Activated B cell treated with CpG ODN at 0.5 μM for 24 hours (primary cell): ENCODE data around the gene SERHL2. TPM values are rescaled to one million over a fixed set of nuclear protein-coding genes. Genes with fewer than 3 reads are reported as not detected.
"Not testable (repeated sequence)": the region's sequence is repeated elsewhere in the genome, so short reads cannot be mapped to it uniquely, and the experiment has no call there.

Source experiments
- ATAC-seq: fragments of 200-7000 bp; cut with Tn5 transposase; one replicate; pipeline ENCODE4 v1.10.0; 2021; ENCODE audit warnings: low read depth, mild to moderate bottlenecking, moderate library complexity
- CTCF ChIA-PET: fragments of 350-600 bp; sonication (Branson Sonifier 250); formaldehyde crosslinking; loops from one replicate; lab custom pipeline; 2021; ENCODE audit warnings: antibody characterized with exemption; lab: Charles Lee
- POLR2A ChIA-PET: fragments of 350-600 bp; sonication (Branson Sonifier 250); formaldehyde crosslinking; loops from one replicate; lab custom pipeline; 2021; ENCODE audit warnings: antibody characterized with exemption; lab: Charles Lee
- DNase-seq: peaks from one replicate; pipeline ENCODE4 v3.0.0; 2022
- H3K27ac Mint-ChIP-seq: one replicate; pipeline ENCODE4 v1.8.0; 2020; ENCODE audit warnings: mixed read lengths
- H3K27me3 Mint-ChIP-seq: one replicate; pipeline ENCODE4 v1.8.0; 2021; ENCODE audit warnings: mixed read lengths
- H3K36me3 Mint-ChIP-seq: one replicate; pipeline ENCODE4 v1.8.0; 2021; ENCODE audit warnings: low read depth, mixed read lengths
- H3K4me1 Mint-ChIP-seq: one replicate; pipeline ENCODE4 v1.8.0; 2021; ENCODE audit warnings: mixed read lengths
- H3K4me3 Mint-ChIP-seq: one replicate; pipeline ENCODE4 v1.8.0; 2020; ENCODE audit warnings: mild to moderate bottlenecking, mixed read lengths
- H3K9me3 Mint-ChIP-seq: one replicate; pipeline ENCODE4 v1.8.0; 2020; ENCODE audit warnings: mixed read lengths
- CTCF ChIP-seq: fragments of 200-600 bp; IDR thresholded peaks from one replicate; pipeline ENCODE4 v1.8.0; 2022; ENCODE audit warnings: antibody characterized with exemption, mild to moderate bottlenecking
- intact Hi-C: fragments of 100-400 bp; cut with micrococcal nuclease; formaldehyde crosslinking; loops from one replicate; pipeline ENCODE4 v1.15.1; 2024
- total RNA-seq: library from RNA; stranded (reverse); gene quantifications from 2 replicates; pipeline ENCODE4 v1.2.3, GENCODE V29; 2022

SERHL2 gene
- total RNA-seq, 1 donor from 2014 or later = 1.7 TPM

GRCh38 chr22:42522546-42522945 is 31.2 kb upstream of the SERHL2 start:
- ChIA-PET POLR2A (interaction anchor here (0.8 kb wide), 1 partner anchor 49 kb away, joined by 4 read pairs; no protein-coding TSS in a partner anchor), CTCF (no interaction called here)
- intact Hi-C loops = no loop called here
- DNase-seq (no peak), ATAC-seq (no peak)
- H3K4me1 Mint-ChIP-seq = peaks cover 18% of the 10 kb centered on the region
- H3K36me3 Mint-ChIP-seq = peaks cover 11% of the 10 kb centered on the region
- TF ChIP-seq CTCF = no peak
- H3K27ac Mint-ChIP-seq = no peak overlapping the region
- H3K4me3 Mint-ChIP-seq = no peak overlapping the region
- no peaks in the 10 kb centered on the region for H3K9me3 Mint-ChIP-seq
- no peaks in the 10 kb centered on the region for H3K27me3 Mint-ChIP-seq

GRCh38 chr22:42528591-42529307 is 25.0 kb upstream of the SERHL2 start:
- Mint-ChIP-seq H3K36me3 (no peaks in the 10 kb centered on the region), H3K9me3 (no peaks in the 10 kb centered on the region), H3K4me3 (peak overlapping the region; percentile 9), H3K27me3 (no peaks in the 10 kb centered on the region), H3K27ac (peak overlapping the region; percentile 47), H3K4me1 (peaks cover 27% of the 10 kb centered on the region)
- intact Hi-C loops = no loop called here
- DNase-seq = no peak
- TF ChIP-seq CTCF = no peak
- peak; percentile 35 for ATAC-seq
- CTCF ChIA-PET = no interaction called here
- POLR2A ChIA-PET = interaction anchor here (1.2 kb wide), 1 partner anchor 18 kb away, joined by 7 read pairs; no protein-coding TSS in a partner anchor

GRCh38 chr22:42529435-42529834 is 24.3 kb upstream of the SERHL2 start:
- H3K9me3 Mint-ChIP-seq, H3K36me3 Mint-ChIP-seq, CTCF ChIA-PET, ATAC-seq, intact Hi-C loops, H3K4me3 Mint-ChIP-seq, H3K27me3 Mint-ChIP-seq, DNase-seq: not testable (repeated sequence)
- Mint-ChIP-seq H3K27ac (peak overlapping the region; percentile 47), H3K4me1 (peaks cover 32% of the 10 kb centered on the region)
- POLR2A ChIA-PET = interaction anchor here (1.2 kb wide), 1 partner anchor 18 kb away, joined by 7 read pairs; no protein-coding TSS in a partner anchor

GRCh38 chr22:42531401-42532084 is 22.2 kb upstream of the SERHL2 start:
- H3K4me3 Mint-ChIP-seq = not testable (repeated sequence)

GRCh38 chr22:42533638-42533977 is 20.1 kb upstream of the SERHL2 start:
- DNase-seq = no peak

More at GRCh38 chr22:42531401-42532084, 22.2 kb upstream of the SERHL2 start:
- not testable (repeated sequence) for ATAC-seq, H3K36me3 Mint-ChIP-seq, DNase-seq, H3K27me3 Mint-ChIP-seq, H3K9me3 Mint-ChIP-seq
- POLR2A ChIA-PET = interaction anchor here (0.6 to 3.2 kb wide), 4 partner anchors 14 to 328 kb away, joined by 3 to 24 read pairs (median 4); no protein-coding TSS in a partner anchor
- intact Hi-C loops = loop anchor here (2.0 to 10.0 kb wide), 3 partner anchors 13 to 556 kb away; partner anchors contain the start of genes RRP7A and TTLL1
- Mint-ChIP-seq H3K27ac (peak overlapping the region; percentile 71), H3K4me1 (peaks cover 48% of the 10 kb centered on the region)
- CTCF ChIA-PET = interaction anchor here (0.7 to 1.2 kb wide), 2 partner anchors 14 to 21 kb away, joined by 3 read pairs; no protein-coding TSS in a partner anchor

GRCh38 chr22:42535082-42535731 is 18.5 kb upstream of the SERHL2 start:
- H3K4me3 Mint-ChIP-seq = not testable (repeated sequence)

More at GRCh38 chr22:42533638-42533977, 20.1 kb upstream of the SERHL2 start:
- Mint-ChIP-seq H3K27ac (peak overlapping the region; percentile 94), H3K36me3 (no peaks in the 10 kb centered on the region), H3K27me3 (no peaks in the 10 kb centered on the region), H3K4me3 (peak overlapping the region; percentile 81), H3K9me3 (no peaks in the 10 kb centered on the region), H3K4me1 (peaks cover 66% of the 10 kb centered on the region)
- TF ChIP-seq CTCF = no peak
- ChIA-PET POLR2A (interaction anchor here (0.6 to 3.2 kb wide), 10 partner anchors 12 to 758 kb away, joined by 4 to 24 read pairs (median 8); partner anchors contain the start of genes POLDIP3 and SERHL2), CTCF (interaction anchor here (0.6 to 2.1 kb wide), 4 partner anchors 14 to 334 kb away, joined by 3 to 8 read pairs (median 5); no protein-coding TSS in a partner anchor)
- intact Hi-C loops = loop anchor here (1.0 to 10.0 kb wide), 6 partner anchors 15 to 554 kb away; partner anchors contain the start of genes RRP7A and TTLL1
- no peak for ATAC-seq

More at GRCh38 chr22:42535082-42535731, 18.5 kb upstream of the SERHL2 start:
- H3K9me3 Mint-ChIP-seq, ATAC-seq, DNase-seq, H3K27ac Mint-ChIP-seq, H3K27me3 Mint-ChIP-seq, H3K36me3 Mint-ChIP-seq, CTCF ChIA-PET: not testable (repeated sequence)
- peaks cover 67% of the 10 kb centered on the region for H3K4me1 Mint-ChIP-seq
- intact Hi-C loops = loop anchor here (10.0 kb wide), 1 partner anchor 330 kb away; no protein-coding TSS in a partner anchor
- POLR2A ChIA-PET = interaction anchor here (3.2 kb wide), 1 partner anchor 16 kb away, joined by 24 read pairs; no protein-coding TSS in a partner anchor
